HCT116 (cell line): Measurements from ENCODE around the gene GCGR. TPM values are rescaled to one million over a fixed set of nuclear protein-coding genes. Genes with fewer than 3 reads are reported as not detected.

Experiments used
- ATAC-seq: fragments of 200-7000 bp; cut with Tn5 transposase; 2 replicates; pipeline ENCODE4 v1.9.1; 2020; ENCODE audit warnings: mild to moderate bottlenecking, moderate library complexity
- BruUV-seq: library from RNA; stranded (reverse); fragments of 400-500 nt; replicated peaks from 2 replicates; lab custom pipeline; 2021; lab: Mats Ljungman, UMichigan
- CTCF ChIA-PET: fragments of 300-600 bp; sonication (Branson Sonifier 250); formaldehyde crosslinking; loops from one replicate; lab custom pipeline; 2021; ENCODE audit warnings: antibody characterized with exemption; lab: Charles Lee
- POLR2A ChIA-PET: fragments of 300-600, 350-600 bp; sonication (Branson Sonifier 250); formaldehyde crosslinking; loops from one replicate; lab custom pipeline; 2021; ENCODE audit warnings: antibody characterized with exemption; lab: Charles Lee
- RAD21 ChIA-PET, 2 experiments: fragments of 300-600 bp; sonication (Branson Sonifier 250); formaldehyde crosslinking; loops; one replicate each; lab custom pipeline; 2023; ENCODE audit warnings: low total read pairs in 2 of 2; ENCODE audit not compliant: uncharacterized antibody in 2 of 2, unreplicated experiment in 2 of 2, low non-redundant PET in 1 of 2; lab: Charles Lee
- DNase-seq: peaks from one replicate; pipeline ENCODE4 v3.0.0-alpha.2; 2010; ENCODE audit warnings: low read depth, low spot score
- H2AFZ ChIP-seq: fragments of 200-600 bp; shearing (Covaris generic), sonication (generic); 2 replicates; pipeline ENCODE4 v1.6.1; 2017; ENCODE audit warnings: low read depth, mixed run types, mixed read lengths, antibody characterized with exemption, low read length; ENCODE audit not compliant: poor library complexity, severe bottlenecking
- H3K27ac ChIP-seq: 2 replicates; pipeline ENCODE4 v1.5.1; 2012; ENCODE audit warnings: low read depth, low read length
- H3K27me3 ChIP-seq: fragments of 200-600 bp; sonication (generic); 2 replicates; pipeline ENCODE4 v1.6.1; 2016; ENCODE audit warnings: mixed run types, low read length, mixed read lengths; ENCODE audit not compliant: insufficient read depth
- H3K36me3 ChIP-seq, 2 experiments: fragments of 200-500 bp in 1 of 2; fragments of 200-600 bp in 1 of 2; sonication (Bioruptor generic) in 1 of 2; sonication (generic) in 1 of 2; 2 replicates each; pipeline versions ENCODE4 v1.5.1 to v1.6.1; 2014 to 2016; ENCODE audit warnings: low read length in 2 of 2, inconsistent platforms in 1 of 2, mixed read lengths in 1 of 2, mixed run types in 1 of 2; ENCODE audit not compliant: insufficient read depth in 2 of 2, control insufficient read depth in 1 of 2
- H3K4me1 ChIP-seq, 2 experiments: fragments of 200-600 bp in 1 of 2; sonication (generic) in 1 of 2; 2 replicates each; pipeline versions ENCODE4 v1.5.1 to v1.6.1; 2012 to 2017; ENCODE audit warnings: low read length in 2 of 2, inconsistent platforms in 1 of 2, mild to moderate bottlenecking in 1 of 2, mixed read lengths in 1 of 2, mixed run types in 1 of 2, moderate library complexity in 1 of 2; ENCODE audit not compliant: insufficient read depth in 2 of 2, control insufficient read depth in 1 of 2
- H3K4me2 ChIP-seq: fragments of 200-600 bp; sonication (generic); 2 replicates; pipeline ENCODE4 v1.6.1; 2017; ENCODE audit warnings: mixed run types, low read length, mixed read lengths
- H3K4me3 ChIP-seq, 2 experiments: fragments of 200-600 bp in 1 of 2; sonication (generic) in 1 of 2; replicated peaks in 1 of 2; 2 replicates each; pipeline ENCODE4 v1.5.1; 2011 to 2016; ENCODE audit warnings: low read length in 2 of 2, control low read depth in 1 of 2, low read depth in 1 of 2, mild to moderate bottlenecking in 1 of 2, mixed read lengths in 1 of 2, mixed run types in 1 of 2
- H3K79me2 ChIP-seq: fragments of 200-600 bp; sonication (generic); 2 replicates; pipeline ENCODE4 v1.6.1; 2017; ENCODE audit warnings: mild to moderate bottlenecking, mixed run types, low read length, moderate library complexity, mixed read lengths; ENCODE audit not compliant: insufficient read depth
- H3K9ac ChIP-seq: fragments of 200-600 bp; sonication (generic); 2 replicates; pipeline ENCODE4 v1.6.1; 2016; ENCODE audit warnings: low read length, mixed read lengths
- H3K9me2 ChIP-seq: fragments of 200-600 bp; sonication (generic), shearing (Covaris generic); 2 replicates; pipeline ENCODE4 v1.6.1; 2017; ENCODE audit warnings: mixed run types, mild to moderate bottlenecking, moderate library complexity; ENCODE audit not compliant: insufficient read depth
- H3K9me3 ChIP-seq, 2 experiments: fragments of 200-500 bp in 1 of 2; fragments of 200-600 bp in 1 of 2; sonication (Bioruptor generic) in 1 of 2; sonication (generic) in 1 of 2; 2 replicates each; pipeline ENCODE4 v1.6.1; 2014 to 2017; ENCODE audit warnings: low read length in 2 of 2, mixed read lengths in 2 of 2, inconsistent platforms in 1 of 2, low read depth in 1 of 2, mild to moderate bottlenecking in 1 of 2, mixed run types in 1 of 2, moderate library complexity in 1 of 2; ENCODE audit not compliant: control insufficient read depth in 1 of 2, insufficient read depth in 1 of 2
- H4K20me1 ChIP-seq: fragments of 200-600 bp; sonication (generic), shearing (Covaris generic); 2 replicates; pipeline ENCODE4 v1.6.1; 2017; ENCODE audit warnings: mixed run types, mild to moderate bottlenecking, moderate library complexity; ENCODE audit not compliant: insufficient read depth
- CBX3 ChIP-seq: IDR thresholded peaks from 2 replicates; pipeline ENCODE4 v1.6.1; 2012; ENCODE audit warnings: low read depth
- ELF1 ChIP-seq: IDR thresholded peaks from 2 replicates; pipeline ENCODE4 v1.6.1; 2012; ENCODE audit warnings: low read depth, borderline replicate concordance
- EZH2phosphoT487 ChIP-seq: fragments of 200-600 bp; IDR thresholded peaks from 2 replicates; pipeline ENCODE4 v1.6.1; 2018; ENCODE audit warnings: antibody characterized with exemption, borderline replicate concordance
- RAD21 ChIP-seq: IDR thresholded peaks from 2 replicates; pipeline ENCODE4 v1.6.1; 2012; ENCODE audit warnings: low read depth, mild to moderate bottlenecking
- SIN3A ChIP-seq: IDR thresholded peaks from 2 replicates; pipeline ENCODE4 v1.6.1; 2012; ENCODE audit warnings: low read depth
- SRF ChIP-seq: IDR thresholded peaks from 2 replicates; pipeline ENCODE4 v1.6.1; 2012; ENCODE audit warnings: low read depth
- TCF7L2 ChIP-seq: IDR thresholded peaks from 2 replicates; pipeline ENCODE4 v1.7.0; 2011; ENCODE audit warnings: borderline replicate concordance, inconsistent platforms; ENCODE audit not compliant: insufficient read depth, insufficient read length; ENCODE audit errors: extremely low read depth
- intact Hi-C: fragments of 100-400 bp; cut with micrococcal nuclease; formaldehyde crosslinking; loops from 2 replicates; pipeline ENCODE4 v1.10.0; 2022
- total RNA-seq: library from RNA; stranded (reverse); gene quantifications from one replicate; pipeline ENCODE4 v1.2.1, GENCODE V29; 2021; ENCODE audit not compliant: unreplicated experiment
- TF ChIP-seq, protein P1 (sequence below), 3 experiments: fragments of 200-600 bp in 1 of 3; sonication (generic) in 1 of 3; IDR thresholded peaks in 2 of 3; conservative IDR thresholded peaks in 1 of 3; 2 replicates each; pipeline ENCODE4 v1.5.1; 2012 to 2017; ENCODE audit warnings: low read depth in 2 of 3, low read length in 2 of 3, antibody characterized with exemption in 1 of 3, borderline replicate concordance in 1 of 3, control low read depth in 1 of 3, mild to moderate bottlenecking in 1 of 3, mixed read lengths in 1 of 3, mixed run types in 1 of 3, moderate library complexity in 1 of 3; ENCODE audit not compliant: insufficient read depth in 1 of 3
- TF ChIP-seq, protein P2 (sequence below): IDR thresholded peaks from 2 replicates; pipeline ENCODE4 v1.6.1; 2012

GCGR gene
- total RNA-seq, 1 experiment from 2014 or later, result not detected

DNA sequence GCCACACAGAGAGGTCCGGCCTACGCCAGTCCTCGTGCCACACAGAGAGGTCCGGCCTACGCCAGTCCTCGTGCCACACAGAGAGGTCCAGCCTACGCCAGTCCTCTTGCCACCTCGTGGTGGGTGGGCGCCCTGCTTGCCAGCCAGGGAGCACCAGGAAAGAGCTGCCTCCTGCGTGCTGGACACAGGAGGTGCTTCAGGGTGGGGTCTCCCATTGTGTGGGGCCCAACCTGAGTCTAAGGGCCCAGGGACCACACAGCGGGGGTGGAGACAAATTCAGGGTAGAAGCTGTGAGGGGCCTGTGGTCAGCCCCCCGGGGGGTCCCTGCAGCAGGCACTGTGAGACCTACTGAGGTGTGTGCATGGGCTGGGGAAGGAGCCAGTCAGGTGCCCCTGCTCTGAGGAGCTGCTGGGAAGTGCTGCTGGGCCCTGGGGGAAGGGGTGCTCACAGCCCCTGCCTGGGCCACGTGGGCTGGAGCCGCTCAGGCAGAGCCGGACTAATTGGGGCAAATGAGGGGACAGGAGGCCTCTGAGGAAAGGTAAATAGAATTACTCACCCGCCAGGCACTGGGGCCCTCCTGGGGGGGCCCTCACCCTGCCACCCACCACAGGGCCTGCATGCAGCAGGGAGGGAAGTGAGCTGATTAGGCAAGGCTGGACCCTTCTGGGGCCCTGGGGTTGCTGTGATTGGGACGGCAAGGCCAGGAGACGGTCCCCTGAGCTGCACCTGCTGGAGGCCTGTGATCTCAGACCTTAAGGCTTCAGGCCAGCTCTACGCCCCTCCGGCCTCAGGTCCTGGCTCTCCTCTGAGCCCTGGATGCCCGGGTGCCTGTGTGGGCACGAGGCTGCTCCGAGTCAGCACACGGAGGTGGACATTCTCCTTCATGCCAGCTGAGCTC is 11.0 kb downstream of the GCGR start:
- TF ChIP-seq, protein P1, sequence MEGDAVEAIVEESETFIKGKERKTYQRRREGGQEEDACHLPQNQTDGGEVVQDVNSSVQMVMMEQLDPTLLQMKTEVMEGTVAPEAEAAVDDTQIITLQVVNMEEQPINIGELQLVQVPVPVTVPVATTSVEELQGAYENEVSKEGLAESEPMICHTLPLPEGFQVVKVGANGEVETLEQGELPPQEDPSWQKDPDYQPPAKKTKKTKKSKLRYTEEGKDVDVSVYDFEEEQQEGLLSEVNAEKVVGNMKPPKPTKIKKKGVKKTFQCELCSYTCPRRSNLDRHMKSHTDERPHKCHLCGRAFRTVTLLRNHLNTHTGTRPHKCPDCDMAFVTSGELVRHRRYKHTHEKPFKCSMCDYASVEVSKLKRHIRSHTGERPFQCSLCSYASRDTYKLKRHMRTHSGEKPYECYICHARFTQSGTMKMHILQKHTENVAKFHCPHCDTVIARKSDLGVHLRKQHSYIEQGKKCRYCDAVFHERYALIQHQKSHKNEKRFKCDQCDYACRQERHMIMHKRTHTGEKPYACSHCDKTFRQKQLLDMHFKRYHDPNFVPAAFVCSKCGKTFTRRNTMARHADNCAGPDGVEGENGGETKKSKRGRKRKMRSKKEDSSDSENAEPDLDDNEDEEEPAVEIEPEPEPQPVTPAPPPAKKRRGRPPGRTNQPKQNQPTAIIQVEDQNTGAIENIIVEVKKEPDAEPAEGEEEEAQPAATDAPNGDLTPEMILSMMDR (IDR thresholded peaks at IDR 0.05 in 2 of 3, conservative IDR thresholded peaks at IDR 0.05 in 1 of 3; ENCODE audit: borderline replicate concordance in 1 of 3, insufficient read depth in 1 of 3, low read depth in 2 of 3, low read length in 2 of 3), result no peak
- no peak for TF ChIP-seq RAD21
- TF ChIP-seq EZH2phosphoT487, result no peak
- no peak for TF ChIP-seq SIN3A
- TF ChIP-seq TCF7L2, result no peak
- TF ChIP-seq CBX3, result no peak
- TF ChIP-seq SRF, result no peak
- TF ChIP-seq, protein P2, sequence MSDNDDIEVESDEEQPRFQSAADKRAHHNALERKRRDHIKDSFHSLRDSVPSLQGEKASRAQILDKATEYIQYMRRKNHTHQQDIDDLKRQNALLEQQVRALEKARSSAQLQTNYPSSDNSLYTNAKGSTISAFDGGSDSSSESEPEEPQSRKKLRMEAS, result no peak
- TF ChIP-seq ELF1, result no peak
- Histone ChIP-seq H4K20me1 (no peaks in the 10 kb centered on the region), H2AFZ (no peak overlapping the region), H3K4me2 (no peak overlapping the region), H3K9ac (no peak overlapping the region), H3K9me3 (no peaks in the 10 kb centered on the region), H3K27me3 (no peaks in the 10 kb centered on the region), H3K9me2 (no peaks in the 10 kb centered on the region), H3K4me1 (peaks cover 3 to 16% of the 10 kb centered on the region in 2 experiments; a peak in 2 of 4 replicates), H3K4me3 (no peak overlapping the region), H3K27ac (peak overlapping the region; percentile 9; the same call in 1 of the 2 replicates), H3K79me2 (no peaks in the 10 kb centered on the region), H3K36me3 (no peaks in the 10 kb centered on the region)
- 0 out of 2 replicates have a peak, but pooled peaks have one; percentile 16 for ATAC-seq
- ChIA-PET RAD21 (no interaction called here), POLR2A (no interaction called here), CTCF (no interaction called here)
- no TSS peak for BruUV-seq
- intact Hi-C loops, result no loop called here
- no peak for DNase-seq
